BE2C (cell line): ENCODE results near the gene RGL1. TPM values are rescaled to one million over a fixed set of nuclear protein-coding genes. Genes with fewer than 3 reads are reported as not detected.
"Not testable (repeated sequence)": the region's sequence is repeated elsewhere in the genome, so short reads cannot be mapped to it uniquely, and the experiment has no call there.

Experiments
- DNase-seq: peaks from one replicate; pipeline ENCODE4 v3.0.0-alpha.2; 2020
- H3K27me3 ChIP-seq: fragments of 250-450 bp; sonication (Bioruptor Pico); 2 replicates; pipeline ENCODE4 v1.5.1; 2020; ENCODE audit warnings: mild to moderate bottlenecking
- H3K36me3 ChIP-seq: fragments of 250-450 bp; sonication (Bioruptor Pico); 2 replicates; pipeline ENCODE4 v1.5.1; 2020; ENCODE audit warnings: mild to moderate bottlenecking
- H3K4me1 ChIP-seq: fragments of 250-450 bp; sonication (Bioruptor Pico); 2 replicates; pipeline ENCODE4 v1.5.1; 2020
- H3K4me3 ChIP-seq: 2 replicates; pipeline ENCODE4 v1.5.1; 2011; ENCODE audit warnings: low read depth, low read length
- H3K9me3 ChIP-seq: fragments of 250-450 bp; sonication (Bioruptor Pico); 2 replicates; pipeline ENCODE4 v1.5.1; 2020
- polyA plus RNA-seq: library from polyadenylated mRNA; unstranded; fragments of >200 nt; gene quantifications from one replicate; pipeline ENCODE4 v1.2.1, GENCODE V29; 2012; ENCODE audit warnings: low read depth, missing spikeins; ENCODE audit not compliant: insufficient read length, insufficient read depth
- TF ChIP-seq, protein P1 (sequence below): IDR thresholded peaks from 2 replicates; pipeline ENCODE4 v1.5.1; 2012; ENCODE audit warnings: mild to moderate bottlenecking, low read depth, low read length

RGL1 gene
- 15.8 TPM for polyA plus RNA-seq

GRCh38 chr1:183804916-183805841 lies at the start of gene RGL1:
RGL1 (plus strand) TSS chr1:183805120; CDS start chr1:183805298, 178 bp downstream.
- H3K36me3 ChIP-seq: no peaks in the 10 kb centered on the region

DNA sequence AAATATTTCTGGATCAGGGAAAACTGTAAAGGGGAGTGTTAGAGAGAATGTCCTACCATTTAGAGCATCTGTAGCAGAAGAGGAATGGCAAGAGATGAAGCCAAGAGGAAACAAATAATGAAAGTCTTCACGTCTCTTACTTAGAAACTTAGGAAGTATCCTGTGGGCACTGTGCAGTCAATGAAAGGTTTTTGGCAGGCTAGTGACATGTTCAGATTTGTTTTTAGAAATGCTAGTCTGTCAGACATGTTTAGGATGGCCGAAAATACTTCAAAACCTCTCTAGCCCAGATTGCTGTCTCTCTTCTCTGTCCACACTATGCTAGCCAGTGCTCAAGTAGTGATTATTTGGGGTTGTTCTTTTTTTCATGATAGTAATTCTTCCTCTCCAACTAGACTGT lies 48.6 kb upstream of the RGL1 start:
- TF ChIP-seq, protein P1, sequence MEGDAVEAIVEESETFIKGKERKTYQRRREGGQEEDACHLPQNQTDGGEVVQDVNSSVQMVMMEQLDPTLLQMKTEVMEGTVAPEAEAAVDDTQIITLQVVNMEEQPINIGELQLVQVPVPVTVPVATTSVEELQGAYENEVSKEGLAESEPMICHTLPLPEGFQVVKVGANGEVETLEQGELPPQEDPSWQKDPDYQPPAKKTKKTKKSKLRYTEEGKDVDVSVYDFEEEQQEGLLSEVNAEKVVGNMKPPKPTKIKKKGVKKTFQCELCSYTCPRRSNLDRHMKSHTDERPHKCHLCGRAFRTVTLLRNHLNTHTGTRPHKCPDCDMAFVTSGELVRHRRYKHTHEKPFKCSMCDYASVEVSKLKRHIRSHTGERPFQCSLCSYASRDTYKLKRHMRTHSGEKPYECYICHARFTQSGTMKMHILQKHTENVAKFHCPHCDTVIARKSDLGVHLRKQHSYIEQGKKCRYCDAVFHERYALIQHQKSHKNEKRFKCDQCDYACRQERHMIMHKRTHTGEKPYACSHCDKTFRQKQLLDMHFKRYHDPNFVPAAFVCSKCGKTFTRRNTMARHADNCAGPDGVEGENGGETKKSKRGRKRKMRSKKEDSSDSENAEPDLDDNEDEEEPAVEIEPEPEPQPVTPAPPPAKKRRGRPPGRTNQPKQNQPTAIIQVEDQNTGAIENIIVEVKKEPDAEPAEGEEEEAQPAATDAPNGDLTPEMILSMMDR: no peak
- no peaks in the 10 kb centered on the region for H3K27me3 ChIP-seq
- H3K36me3 ChIP-seq: no peaks in the 10 kb centered on the region
- no peaks in the 10 kb centered on the region for H3K9me3 ChIP-seq
- no peak overlapping the region for H3K4me3 ChIP-seq
- DNase-seq: no peak
- no peaks in the 10 kb centered on the region for H3K4me1 ChIP-seq

More at GRCh38 chr1:183804916-183805841, at the start of gene RGL1:
- Histone ChIP-seq H3K9me3 (0 out of 2 replicates have a peak, but pooled peaks cover 2% of the 10 kb centered on the region), H3K4me1 (peaks cover 12% of the 10 kb centered on the region), H3K4me3 (peak within 1 kb of the TSS; percentile 72), H3K27me3 (no peaks in the 10 kb centered on the region)
- TF ChIP-seq, protein P1: no peak
- DNase-seq: peak; percentile 68

DNA sequence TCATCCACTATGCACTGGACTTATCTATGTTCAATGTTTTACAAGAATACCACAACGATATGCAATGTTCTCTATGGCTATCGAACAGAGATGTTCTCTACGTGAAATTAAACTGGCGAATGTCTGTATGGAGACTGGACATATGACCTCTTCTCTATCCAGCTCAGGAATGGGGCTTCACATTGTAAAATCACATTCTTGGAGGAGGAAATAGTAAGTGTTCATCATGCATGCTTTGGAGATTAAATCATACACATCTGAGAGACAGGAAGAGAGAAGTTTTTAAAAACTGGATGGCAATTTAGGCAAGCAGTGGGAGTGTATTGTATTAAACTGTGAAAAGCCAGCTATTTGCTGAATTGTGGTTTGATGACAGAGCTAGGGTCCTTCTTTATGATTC lies 47.9 kb upstream of the RGL1 start:
- Histone ChIP-seq H3K27me3 (no peaks in the 10 kb centered on the region), H3K4me1 (no peaks in the 10 kb centered on the region), H3K4me3 (no peak overlapping the region), H3K36me3 (no peaks in the 10 kb centered on the region), H3K9me3 (no peaks in the 10 kb centered on the region)
- TF ChIP-seq, protein P1: no peak
- DNase-seq: no peak

GRCh38 chr1:183758913-183759312 lies 46.0 kb upstream of the RGL1 start:
- TF ChIP-seq, protein P1: no peak
- H3K4me1 ChIP-seq: no peaks in the 10 kb centered on the region
- no peak for DNase-seq
- H3K36me3 ChIP-seq: no peaks in the 10 kb centered on the region
- no peaks in the 10 kb centered on the region for H3K27me3 ChIP-seq
- no peak overlapping the region for H3K4me3 ChIP-seq
- no peaks in the 10 kb centered on the region for H3K9me3 ChIP-seq

DNA sequence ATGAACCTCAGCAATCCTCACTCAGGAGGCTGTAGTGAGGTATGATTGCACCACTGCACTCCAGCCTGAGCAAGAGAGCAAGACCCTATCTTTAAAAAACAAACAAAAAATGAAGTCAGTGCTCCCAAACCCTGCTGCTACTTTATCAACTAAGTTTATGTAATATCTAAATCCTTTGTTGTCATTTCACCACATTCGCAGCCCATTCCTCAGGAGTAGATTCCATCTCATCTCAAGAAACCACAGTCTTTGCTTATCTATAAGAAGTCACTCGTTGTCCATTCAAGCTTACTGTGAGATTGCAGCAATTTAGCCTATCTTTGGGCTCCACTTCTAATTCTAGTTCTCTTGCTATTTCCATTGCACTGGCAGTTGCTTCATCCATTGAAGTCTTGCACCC lies 44.3 kb upstream of the RGL1 start:
- TF ChIP-seq, protein P1: no peak
- H3K9me3 ChIP-seq: no peaks in the 10 kb centered on the region
- no peaks in the 10 kb centered on the region for H3K4me1 ChIP-seq
- no peaks in the 10 kb centered on the region for H3K27me3 ChIP-seq
- H3K4me3 ChIP-seq: no peak overlapping the region
- no peak for DNase-seq
- no peaks in the 10 kb centered on the region for H3K36me3 ChIP-seq

GRCh38 chr1:183761871-183762270 lies 43.0 kb upstream of the RGL1 start:
- Histone ChIP-seq H3K4me1 (no peaks in the 10 kb centered on the region), H3K27me3 (no peaks in the 10 kb centered on the region), H3K9me3 (no peaks in the 10 kb centered on the region), H3K36me3 (no peaks in the 10 kb centered on the region), H3K4me3 (no peak overlapping the region)
- TF ChIP-seq, protein P1: no peak
- DNase-seq: no peak

- not testable (repeated sequence) for H3K36me3 ChIP-seq, H3K4me1 ChIP-seq, H3K27me3 ChIP-seq, H3K9me3 ChIP-seq, H3K4me3 ChIP-seq, DNase-seq
These were observed 42.1 kb upstream of the RGL1 start for GRCh38 chr1:183762856-183763255.
